H1 (cell line): ENCODE measurements around the gene PHOSPHO1. TPM values are rescaled to one million over a fixed set of nuclear protein-coding genes. Genes with fewer than 3 reads are reported as not detected.
A peak's percentile ranks its signal among the peaks of the same experiment; 100 is the strongest.

ENCODE experiments used
- CTCF ChIA-PET: fragments of 300-600 bp; sonication (Branson Sonifier 250); formaldehyde crosslinking; loops from one replicate; lab custom pipeline; 2021; ENCODE audit not compliant: partially characterized antibody; lab: Charles Lee
- POLR2A ChIA-PET: fragments of 300-600 bp; sonication (Branson Sonifier 250); formaldehyde crosslinking; loops from one replicate; lab custom pipeline; 2021; ENCODE audit warnings: inconsistent platforms; ENCODE audit not compliant: partially characterized antibody; lab: Charles Lee
- DNase-seq, 2 experiments: peaks; one replicate each; pipeline versions ENCODE4 v3.0.0 to v3.0.0-alpha.2; 2010 to 2022; ENCODE audit warnings: low spot score in 2 of 2, low read depth in 1 of 2, mixed read lengths in 1 of 2
- FAIRE-seq: peaks from 2 replicates; lab custom pipeline; 2011; peaks lifted over from hg19 to GRCh38; lab: Jason Lieb, UNC
- H2AFZ ChIP-seq: 2 replicates; pipeline ENCODE4 v1.8.1; 2012; ENCODE audit warnings: low read length, inconsistent platforms
- H2AK5ac ChIP-seq: 2 replicates; pipeline ENCODE4 v1.6.1; 2013; ENCODE audit warnings: low read depth, low read length
- H2BK120ac ChIP-seq: replicated peaks from 2 replicates; pipeline ENCODE3; 2013; ENCODE audit warnings: low read depth, low read length, inconsistent platforms
- H2BK12ac ChIP-seq: 2 replicates; pipeline ENCODE4 v1.6.1; 2013; ENCODE audit warnings: low read depth, low read length
- H2BK15ac ChIP-seq: 2 replicates; pipeline ENCODE4 v1.6.1; 2013; ENCODE audit warnings: low read length
- H2BK20ac ChIP-seq: 2 replicates; pipeline ENCODE4 v1.6.1; 2013; ENCODE audit warnings: low read length
- H2BK5ac ChIP-seq: 2 replicates; pipeline ENCODE4 v1.6.1; 2013; ENCODE audit warnings: low read depth, low read length
- H3K14ac ChIP-seq: 2 replicates; pipeline ENCODE4 v1.6.1; 2013; ENCODE audit warnings: inconsistent platforms; ENCODE audit not compliant: insufficient read length
- H3K18ac ChIP-seq: 2 replicates; pipeline ENCODE4 v1.6.1; 2013; ENCODE audit warnings: low read length; ENCODE audit errors: extremely low read depth
- H3K23ac ChIP-seq: 2 replicates; pipeline ENCODE4 v1.6.1; 2013; ENCODE audit warnings: inconsistent platforms; ENCODE audit not compliant: insufficient read length
- H3K23me2 ChIP-seq: 2 replicates; pipeline ENCODE4 v1.6.1; 2013; ENCODE audit warnings: low read depth, low read length
- H3K27ac ChIP-seq: 2 replicates; pipeline ENCODE4 v1.6.1; 2011; ENCODE audit warnings: low read depth, low read length, inconsistent platforms
- H3K27me3 ChIP-seq, 4 experiments: replicated peaks in 1 of 4; 1 replicate in 1 of 4; 2 replicates in 3 of 4; pipeline versions ENCODE4 v1.6.1 to v1.8.1; 2011 to 2013; ENCODE audit warnings: low read length in 3 of 4, mild to moderate bottlenecking in 3 of 4, inconsistent platforms in 2 of 4, mixed read lengths in 2 of 4, moderate library complexity in 1 of 4; ENCODE audit not compliant: control insufficient read depth in 3 of 4, insufficient read depth in 3 of 4; ENCODE audit errors: extremely low read depth in 1 of 4
- H3K36me3 ChIP-seq, 4 experiments: 2 replicates each; pipeline versions ENCODE4 v1.6.1 to v1.8.1; 2011 to 2013; ENCODE audit warnings: mild to moderate bottlenecking in 4 of 4, low read length in 3 of 4, moderate library complexity in 2 of 4, control low read depth in 1 of 4, inconsistent platforms in 1 of 4; ENCODE audit not compliant: insufficient read depth in 4 of 4, control insufficient read depth in 2 of 4
- H3K4ac ChIP-seq: replicated peaks from 2 replicates; pipeline ENCODE3; 2013; ENCODE audit warnings: low read length, low read depth, mixed read lengths, inconsistent platforms; ENCODE audit not compliant: insufficient read length
- H3K4me1 ChIP-seq, 4 experiments: replicated peaks in 1 of 4; 1 replicate in 1 of 4; 2 replicates in 3 of 4; pipeline versions ENCODE4 v1.6.1 to v1.8.1; 2011 to 2013; ENCODE audit warnings: low read length in 3 of 4, inconsistent platforms in 2 of 4, mixed read lengths in 1 of 4; ENCODE audit not compliant: insufficient read depth in 4 of 4, control insufficient read depth in 3 of 4
- H3K4me2 ChIP-seq, 2 experiments: 2 replicates each; pipeline versions ENCODE4 v1.6.1 to v1.8.1; 2011 to 2013; ENCODE audit warnings: low read depth in 2 of 2, low read length in 2 of 2, control low read depth in 1 of 2, inconsistent platforms in 1 of 2, mild to moderate bottlenecking in 1 of 2; ENCODE audit not compliant: insufficient read depth in 1 of 2
- H3K4me3 ChIP-seq, 4 experiments: fragments of 200-600, 300-600 bp in 1 of 4; sonication (generic), shearing (Covaris generic), sonication (Bioruptor Twin) in 1 of 4; 2 replicates each; pipeline versions ENCODE4 v1.5.1 to v1.8.1; 2011 to 2016; ENCODE audit warnings: low read length in 4 of 4, low read depth in 3 of 4, control low read depth in 2 of 4, inconsistent platforms in 2 of 4, mild to moderate bottlenecking in 2 of 4, mixed read lengths in 1 of 4, moderate library complexity in 1 of 4; ENCODE audit not compliant: insufficient read depth in 2 of 4; ENCODE audit errors: extremely low read depth in 1 of 4
- H3K56ac ChIP-seq: replicated peaks from 2 replicates; pipeline ENCODE3; 2013; ENCODE audit warnings: low read depth, mild to moderate bottlenecking, mixed read lengths, low read length, inconsistent platforms; ENCODE audit not compliant: insufficient read length
- H3K79me1 ChIP-seq: 2 replicates; pipeline ENCODE4 v1.6.1; 2013; ENCODE audit warnings: low read depth, low read length, control low read depth
- H3K79me2 ChIP-seq, 2 experiments: 2 replicates each; pipeline versions ENCODE4 v1.6.1 to v1.8.1; 2012 to 2013; ENCODE audit warnings: low read length in 2 of 2, mild to moderate bottlenecking in 2 of 2, inconsistent platforms in 1 of 2; ENCODE audit not compliant: insufficient read depth in 2 of 2, control insufficient read depth in 1 of 2
- H3K9ac ChIP-seq, 4 experiments: replicated peaks in 1 of 4; 1 replicate in 1 of 4; 2 replicates in 3 of 4; pipeline versions ENCODE4 v1.6.1 to v1.8.1; 2011 to 2013; ENCODE audit warnings: low read depth in 3 of 4, low read length in 3 of 4, control low read depth in 2 of 4, mild to moderate bottlenecking in 2 of 4, moderate library complexity in 2 of 4, inconsistent platforms in 1 of 4; ENCODE audit errors: extremely low read depth in 1 of 4
- H3K9me3 ChIP-seq, 2 experiments: 2 replicates each; pipeline versions ENCODE4 v1.6.1 to v1.8.1; 2012 to 2013; ENCODE audit warnings: mild to moderate bottlenecking in 2 of 2, moderate library complexity in 2 of 2, control low read depth in 1 of 2, inconsistent platforms in 1 of 2, low read depth in 1 of 2, low read length in 1 of 2, mixed read lengths in 1 of 2; ENCODE audit not compliant: insufficient read depth in 2 of 2
- H4K20me1 ChIP-seq, 2 experiments: replicated peaks in 1 of 2; 2 replicates each; pipeline versions ENCODE3 to v1.8.1; 2011 to 2013; ENCODE audit warnings: inconsistent platforms in 2 of 2, low read length in 2 of 2, mild to moderate bottlenecking in 1 of 2; ENCODE audit not compliant: insufficient read depth in 2 of 2, control insufficient read depth in 1 of 2
- H4K5ac ChIP-seq: 2 replicates; pipeline ENCODE4 v1.6.1; 2013; ENCODE audit warnings: low read length, low read depth, mixed read lengths, inconsistent platforms; ENCODE audit not compliant: insufficient read length
- H4K8ac ChIP-seq: 2 replicates; pipeline ENCODE4 v1.8.0; 2013; ENCODE audit warnings: mild to moderate bottlenecking, moderate library complexity, low read length, inconsistent platforms; ENCODE audit not compliant: insufficient read depth; ENCODE audit errors: extremely low read depth
- H4K91ac ChIP-seq: replicated peaks from 2 replicates; pipeline ENCODE3; 2013; ENCODE audit warnings: low read length, mixed read lengths, inconsistent platforms; ENCODE audit not compliant: insufficient read length
- WGBS, 2 experiments: shearing (Covaris generic) in 1 of 2; methylation state at CpG; one replicate each; pipeline versions ENCODE4 v1.1.6 to v1.1.7; 2013 to 2015; ENCODE audit warnings: low lambda C conversion rate in 2 of 2, mixed read lengths in 2 of 2, inconsistent platforms in 1 of 2, low coverage in 1 of 2, missing lambda C conversion rate in 1 of 2; ENCODE audit not compliant: insufficient replicate concordance in 2 of 2, insufficient coverage in 1 of 2, insufficient read length in 1 of 2; ENCODE audit errors: extremely low coverage in 1 of 2, missing lambda C conversion rate in 1 of 2; 5-methylcytosine and 5-hydroxymethylcytosine counted together
- polyA plus RNA-seq, 7 experiments: library from polyadenylated mRNA; depleted of rRNA in 3 of 7; stranded (reverse) in 5 of 7; unstranded in 2 of 7; fragments of >200 nt in 5 of 7; fragments of 200-250 nt in 2 of 7; gene quantifications; 1 replicate in 5 of 7; 2 replicates in 1 of 7; 4 replicates in 1 of 7; pipeline versions ENCODE4 v1.2.1 to v1.2.3, GENCODE V29; 2011 to 2013; ENCODE audit warnings: missing spikeins in 2 of 7, mixed read lengths in 2 of 7
- total RNA-seq: library from RNA; stranded (reverse); fragmentation: NEBNext Ultra II Directional; extraction: Animal tissue kit (Norgen Biotek cat#: 25700); gene quantifications from 2 replicates; pipeline ENCODE4 v1.2.1, GENCODE V29; 2021

Gene PHOSPHO1
- total and polyA plus RNA-seq, 2 of the 8 experiments (the other 6 are each of a cell fraction or from before 2014, with no cell fraction given), result 0.34 to 0.45 TPM

GRCh38 chr17:49235896-49236295, 5.3 kb upstream of the PHOSPHO1 start:
- no peak overlapping the region for H3K23ac ChIP-seq
- peaks cover 2 to 7% (median 4%) of the 10 kb centered on the region in 4 experiments; a peak in 5 of 7 replicates for H3K4me1 ChIP-seq
- H3K79me1 ChIP-seq, result no peaks in the 10 kb centered on the region
- H3K4me3 ChIP-seq, result no peak overlapping the region
- H4K20me1 ChIP-seq, result no peaks in the 10 kb centered on the region
- no peaks in the 10 kb centered on the region for H3K79me2 ChIP-seq
- H3K4ac ChIP-seq, result no peak overlapping the region
- CTCF ChIA-PET, result interaction anchor here (0.9 to 2.2 kb wide), 4 partner anchors 9 to 54 kb away, joined by 3 to 7 read pairs (median 4); no protein-coding TSS in a partner anchor
- H3K18ac ChIP-seq, result peak overlapping the region; percentile 54; the same call in 1 of the 2 replicates
- H3K23me2 ChIP-seq, result peaks cover 4% of the 10 kb centered on the region
- no peak overlapping the region; the same call in 1 of the 2 replicates for H4K8ac ChIP-seq
- H4K91ac ChIP-seq, result no peak overlapping the region
- no peak for DNase-seq
- no peak overlapping the region for H3K4me2 ChIP-seq
- POLR2A ChIA-PET, result no interaction called here
- no peak overlapping the region for H2BK5ac ChIP-seq
- H2BK20ac ChIP-seq, result no peak overlapping the region
- no peak overlapping the region for H2BK15ac ChIP-seq
- H3K9me3 ChIP-seq, result no peaks in the 10 kb centered on the region
- no peak overlapping the region for H3K9ac ChIP-seq
- no peak for FAIRE-seq
- no peak overlapping the region for H3K27ac ChIP-seq
- 0 out of 2 replicates have a peak overlapping the region, but pooled peaks have one; percentile 4 for H2BK12ac ChIP-seq
- H3K27me3 ChIP-seq, result peaks cover 3 to 11% (median 8%) of the 10 kb centered on the region in 4 experiments; a peak in 6 of 7 replicates
- H2AFZ ChIP-seq, result no peak overlapping the region
- no peak overlapping the region for H3K56ac ChIP-seq
- 86% methylated on average over 4 of the region's 4 CpGs; no CpG with 5 or more reads in 1 of the 2 experiments for WGBS, 2 experiments
- H2BK120ac ChIP-seq, result no peak overlapping the region
- H4K5ac ChIP-seq, result no peak overlapping the region
- no peaks in the 10 kb centered on the region for H3K36me3 ChIP-seq
- no peak overlapping the region for H3K14ac ChIP-seq
- no peak overlapping the region for H2AK5ac ChIP-seq
